Loucy (cell line): ENCODE results near the gene AGMAT.

Source experiments
- H2AFZ ChIP-seq: fragments of 200-600 bp; sonication (generic); 2 replicates; pipeline ENCODE4 v1.6.0; 2016; ENCODE audit warnings: antibody characterized with exemption, mild to moderate bottlenecking, low read length, moderate library complexity
- H3F3A ChIP-seq: fragments of 200-600 bp; 2 replicates; pipeline ENCODE4 v1.6.0; 2016; ENCODE audit warnings: antibody characterized with exemption, low read depth, mild to moderate bottlenecking
- H3K27me3 ChIP-seq: fragments of 200-600 bp; sonication (generic); 2 replicates; pipeline ENCODE4 v1.6.1; 2014; ENCODE audit warnings: low read length, mild to moderate bottlenecking; ENCODE audit not compliant: insufficient read depth, poor library complexity, severe bottlenecking
- H3K36me3 ChIP-seq: fragments of 200-600 bp; sonication (generic); 2 replicates; pipeline ENCODE4 v1.6.1; 2016; ENCODE audit warnings: low read length; ENCODE audit not compliant: insufficient read depth
- H3K4me1 ChIP-seq: fragments of 200-600 bp; sonication (generic); 2 replicates; pipeline ENCODE4 v1.5.1; 2014; ENCODE audit warnings: low read length, mild to moderate bottlenecking; ENCODE audit not compliant: insufficient read depth, poor library complexity, severe bottlenecking
- H3K4me2 ChIP-seq: fragments of 200-600 bp; sonication (generic); 2 replicates; pipeline ENCODE4 v1.6.0; 2014; ENCODE audit warnings: antibody characterized with exemption, low read length, low read depth, mild to moderate bottlenecking; ENCODE audit not compliant: poor library complexity, severe bottlenecking
- H3K4me3 ChIP-seq: fragments of 200-600 bp; sonication (generic); 2 replicates; pipeline ENCODE4 v1.5.1; 2014; ENCODE audit warnings: low read length, mild to moderate bottlenecking, mixed read lengths; ENCODE audit not compliant: poor library complexity, severe bottlenecking
- H3K79me2 ChIP-seq: fragments of 200-600 bp; sonication (generic); 2 replicates; pipeline ENCODE4 v1.6.1; 2014; ENCODE audit warnings: low read length; ENCODE audit not compliant: insufficient read depth
- H3K9ac ChIP-seq: fragments of 200-600 bp; sonication (generic); 2 replicates; pipeline ENCODE4 v1.6.0; 2014; ENCODE audit warnings: mild to moderate bottlenecking, low read depth, low read length, moderate library complexity; ENCODE audit not compliant: poor library complexity, severe bottlenecking
- H3K9me2 ChIP-seq: fragments of 200-600 bp; sonication (generic); replicated peaks from 2 replicates; pipeline ENCODE4 v1.6.1; 2016; ENCODE audit warnings: low read depth, low read length, mixed read lengths
- H3K9me3 ChIP-seq: fragments of 200-600 bp; sonication (generic); 2 replicates; pipeline ENCODE4 v1.6.1; 2014; ENCODE audit warnings: mild to moderate bottlenecking, antibody characterized with exemption, low read length, low read depth; ENCODE audit not compliant: insufficient read depth
- H4K20me1 ChIP-seq: fragments of 200-600 bp; sonication (generic); 2 replicates; pipeline ENCODE4 v1.6.0; 2014; ENCODE audit warnings: antibody characterized with exemption, low read length, mild to moderate bottlenecking; ENCODE audit not compliant: insufficient read depth, poor library complexity, severe bottlenecking
- CTCF ChIP-seq: fragments of 200-600 bp; sonication (generic); conservative IDR thresholded peaks from 2 replicates; pipeline ENCODE4 v1.5.1; 2014; ENCODE audit warnings: mild to moderate bottlenecking, antibody characterized with exemption, low read length
- EZH2phosphoT487 ChIP-seq: fragments of 200-600 bp; IDR thresholded peaks from 2 replicates; pipeline ENCODE4 v1.6.1; 2018; ENCODE audit warnings: antibody characterized with exemption, mild to moderate bottlenecking, moderate library complexity, borderline replicate concordance

Gene AGMAT

GRCh38 chr1:15523104-15524020, 61.5 kb downstream of the AGMAT start:
- peaks cover 37% of the 10 kb centered on the region for H3K4me1 ChIP-seq
- peaks cover 4% of the 10 kb centered on the region for H4K20me1 ChIP-seq
- peak overlapping the region; percentile 97 for H3K4me2 ChIP-seq
- H3F3A ChIP-seq = peaks cover 7% of the 10 kb centered on the region; the same call in 1 of the 2 replicates
- H3K4me3 ChIP-seq = peak overlapping the region; percentile 96
- no peaks in the 10 kb centered on the region for H3K9me2 ChIP-seq
- H3K9me3 ChIP-seq = no peaks in the 10 kb centered on the region
- TF ChIP-seq CTCF (no peak), EZH2phosphoT487 (no peak)
- H2AFZ ChIP-seq = peak overlapping the region; percentile 87
- no peaks in the 10 kb centered on the region for H3K27me3 ChIP-seq
- H3K79me2 ChIP-seq = peaks cover 31% of the 10 kb centered on the region
- peak overlapping the region; percentile 87 for H3K9ac ChIP-seq
- H3K36me3 ChIP-seq = no peaks in the 10 kb centered on the region

- Histone ChIP-seq H4K20me1 (peaks cover 2% of the 10 kb centered on the region), H3K27me3 (no peaks in the 10 kb centered on the region), H3K4me1 (peaks cover 33% of the 10 kb centered on the region), H3K9ac (no peak overlapping the region), H3K9me3 (no peaks in the 10 kb centered on the region), H2AFZ (no peak overlapping the region), H3K4me2 (peak overlapping the region; percentile 97), H3K4me3 (no peak overlapping the region), H3K79me2 (peaks cover 23% of the 10 kb centered on the region), H3F3A (peaks cover 7% of the 10 kb centered on the region; the same call in 1 of the 2 replicates), H3K9me2 (no peaks in the 10 kb centered on the region), H3K36me3 (no peaks in the 10 kb centered on the region)
- no peak for TF ChIP-seq CTCF
- TF ChIP-seq EZH2phosphoT487 = no peak
Observed at GRCh38 chr1:15522551-15522950, 62.3 kb downstream of the AGMAT start.
